Gastroesophageal sphincter (tissue), 4 donors: ENCODE data around the gene HEPHL1. TPM values are rescaled to one million over a fixed set of nuclear protein-coding genes. Genes with fewer than 3 reads are reported as not detected.

ENCODE experiments used
- ATAC-seq: fragments of 150-250 bp; one replicate; pipeline ENCODE4 v1.9.1; 2016; ENCODE audit warnings: mild to moderate bottlenecking, moderate library complexity
- H3K27ac ChIP-seq, 4 donors: fragments of 200-600 bp; sonication (generic) in 3 of 4; 1 replicate in 3 of 4; 2 replicates in 1 of 4; pipeline ENCODE4 v1.5.1; 2016 to 2019
- H3K27me3 ChIP-seq: fragments of 200-600 bp; sonication (generic); one replicate; pipeline ENCODE4 v1.5.1; 2019
- H3K36me3 ChIP-seq, 2 donors: fragments of 200-600 bp; sonication (generic); one replicate each; pipeline ENCODE4 v1.5.1; 2019; ENCODE audit warnings: control low read depth in 1 of 2
- H3K4me1 ChIP-seq, 3 donors: fragments of 200-600 bp; sonication (generic); 1 replicate in 2 of 3; 2 replicates in 1 of 3; pipeline ENCODE4 v1.5.1; 2016 to 2019; ENCODE audit warnings: control low read depth in 2 of 3
- H3K4me3 ChIP-seq, 2 donors: fragments of 200-600 bp; sonication (generic); one replicate each; pipeline ENCODE4 v1.5.1; 2019; ENCODE audit warnings: mild to moderate bottlenecking in 1 of 2, moderate library complexity in 1 of 2
- H3K9me3 ChIP-seq, 3 donors: fragments of 200-600 bp; sonication (generic); one replicate each; pipeline ENCODE4 v1.5.1; 2017 to 2019; ENCODE audit warnings: control low read depth in 2 of 3
- CTCF ChIP-seq, 4 experiments: fragments of 200-600 bp in 2 of 4; fragments of 450-650 bp in 2 of 4; sonication (generic) in 1 of 4; IDR thresholded peaks; one replicate each; pipeline ENCODE4 v1.5.1; 2017 to 2019; ENCODE audit warnings: antibody characterized with exemption in 4 of 4, mild to moderate bottlenecking in 2 of 4, moderate library complexity in 2 of 4
- EP300 ChIP-seq: sonication (generic); formaldehyde crosslinking; IDR thresholded peaks from one replicate; pipeline ENCODE4 v1.6.1; 2017; ENCODE audit warnings: antibody characterized with exemption, mild to moderate bottlenecking
- POLR2A ChIP-seq, 2 donors: fragments of 450-650 bp; IDR thresholded peaks; one replicate each; pipeline ENCODE4 v1.6.1; 2017; ENCODE audit warnings: antibody characterized with exemption in 2 of 2, mild to moderate bottlenecking in 2 of 2, moderate library complexity in 1 of 2
- POLR2AphosphoS5 ChIP-seq: sonication (generic); formaldehyde crosslinking; IDR thresholded peaks from one replicate; pipeline ENCODE4 v1.6.1; 2017; ENCODE audit warnings: antibody characterized with exemption
- WGBS, 2 donors: methylation state at CpG; one replicate each; pipeline ENCODE4 v1.1.5; 2018; ENCODE audit warnings: low coverage in 1 of 2; 5-methylcytosine and 5-hydroxymethylcytosine counted together
- total RNA-seq, 4 donors: library from RNA; depleted of rRNA; stranded (reverse); fragments of >200 nt; gene quantifications; one replicate each; pipeline ENCODE4 v1.1.0, GENCODE V29; 2016

The HEPHL1 gene
- total RNA-seq, 4 donors from 2014 or later: 0.16 to 0.67 TPM; not detected in 2

GRCh38 chr11:94049351-94049750 lies 28.2 kb downstream of the HEPHL1 start:
- Histone ChIP-seq H3K4me1 (no peaks in the 10 kb centered on the region), H3K9me3 (peaks cover 0 to 7% (median 0%) of the 10 kb centered on the region in 3 donors), H3K4me3 (no peak overlapping the region), H3K36me3 (no peaks in the 10 kb centered on the region), H3K27ac (no peak overlapping the region), H3K27me3 (no peaks in the 10 kb centered on the region)
- TF ChIP-seq POLR2AphosphoS5: no peak
- no peak for TF ChIP-seq CTCF (IDR thresholded peaks at IDR 0.05)
- TF ChIP-seq EP300: no peak
- no peak for TF ChIP-seq POLR2A (IDR thresholded peaks at IDR 0.05)
- WGBS, 2 donors: 63 to 100% methylated on average over 1 of the region's 1 CpG
- no peak for ATAC-seq

GRCh38 chr11:94058630-94059029 lies 37.5 kb downstream of the HEPHL1 start:
- H3K9me3 ChIP-seq: no peaks in the 10 kb centered on the region
- H3K27ac ChIP-seq: no peak overlapping the region
- H3K36me3 ChIP-seq: no peaks in the 10 kb centered on the region
- peaks cover 4% of the 10 kb centered on the region for H3K27me3 ChIP-seq
- H3K4me3 ChIP-seq: no peak overlapping the region
- TF ChIP-seq CTCF (IDR thresholded peaks at IDR 0.05): no peak
- no peak for ATAC-seq
- H3K4me1 ChIP-seq: no peaks in the 10 kb centered on the region
- WGBS, 2 donors: 93 to 100% methylated on average over 1 of the region's 1 CpG

GRCh38 chr11:94059065-94059464 lies 37.9 kb downstream of the HEPHL1 start:
- ATAC-seq: no peak
- no peak overlapping the region for H3K4me3 ChIP-seq
- no peak overlapping the region for H3K27ac ChIP-seq
- no peaks in the 10 kb centered on the region for H3K4me1 ChIP-seq
- no peaks in the 10 kb centered on the region for H3K36me3 ChIP-seq
- no peaks in the 10 kb centered on the region for H3K9me3 ChIP-seq
- peaks cover 4% of the 10 kb centered on the region for H3K27me3 ChIP-seq
- TF ChIP-seq CTCF (IDR thresholded peaks at IDR 0.05) (no peak), POLR2A (IDR thresholded peaks at IDR 0.05) (no peak), POLR2AphosphoS5 (no peak), EP300 (no peak)

GRCh38 chr11:94060401-94060800 lies 39.2 kb downstream of the HEPHL1 start:
- Histone ChIP-seq H3K27me3 (peaks cover 4% of the 10 kb centered on the region), H3K4me1 (no peaks in the 10 kb centered on the region), H3K27ac (no peak overlapping the region), H3K4me3 (no peak overlapping the region), H3K9me3 (no peaks in the 10 kb centered on the region), H3K36me3 (no peaks in the 10 kb centered on the region)
- ATAC-seq: no peak
- TF ChIP-seq POLR2AphosphoS5 (no peak), POLR2A (IDR thresholded peaks at IDR 0.05) (no peak), CTCF (IDR thresholded peaks at IDR 0.05) (no peak), EP300 (no peak)

- Histone ChIP-seq H3K4me1 (no peaks in the 10 kb centered on the region), H3K27me3 (peaks cover 6% of the 10 kb centered on the region), H3K9me3 (no peaks in the 10 kb centered on the region), H3K4me3 (no peak overlapping the region), H3K27ac (no peak overlapping the region), H3K36me3 (no peaks in the 10 kb centered on the region)
- TF ChIP-seq POLR2AphosphoS5 (no peak), EP300 (no peak), CTCF (IDR thresholded peaks at IDR 0.05) (no peak)
- 49 to 63% methylated on average over 2 of the region's 2 CpGs for WGBS, 2 donors
- ATAC-seq: no peak
These were observed 41.2 kb downstream of the HEPHL1 start for GRCh38 chr11:94062360-94062759.
